ENCODE data around the gene GASK1A. TPM values are rescaled to one million over a fixed set of nuclear protein-coding genes. Genes with fewer than 3 reads are reported as not detected.

GASK1A gene
- polyA plus RNA-seq, 1 donor, result 5.0 TPM

GRCh38 chr3:42999212-42999611, 20.1 kb downstream of the GASK1A start:
- no CpG with 5 or more reads among the region's 3 CpGs for WGBS (ENCODE audit: insufficient coverage, low lambda C conversion rate)
- no peak for DNase-seq
- Histone ChIP-seq H3K9me3 (ENCODE audit: control insufficient read depth, low read depth, low read length) (no peaks in the 10 kb centered on the region), H3K36me3 (ENCODE audit: control insufficient read depth, insufficient read depth, low read length) (no peaks in the 10 kb centered on the region), H3K27ac (ENCODE audit: low read length) (no peak overlapping the region), H3K4me3 (ENCODE audit: low read length) (no peak overlapping the region), H3K4me1 (ENCODE audit: control insufficient read depth, insufficient read depth, low read length) (no peaks in the 10 kb centered on the region), H3K27me3 (ENCODE audit: control insufficient read depth, insufficient read depth, low read length) (no peaks in the 10 kb centered on the region)

GRCh38 chr3:42999632-43000031, 20.5 kb downstream of the GASK1A start:
- no peak for DNase-seq

GRCh38 chr3:43000387-43000786, 21.3 kb downstream of the GASK1A start:
- H3K27me3 ChIP-seq (ENCODE audit: control insufficient read depth, insufficient read depth, low read length), result no peaks in the 10 kb centered on the region
- no peaks in the 10 kb centered on the region for H3K4me1 ChIP-seq (ENCODE audit: control insufficient read depth, insufficient read depth, low read length)
- no peak overlapping the region for H3K4me3 ChIP-seq (ENCODE audit: low read length)
- no peak for DNase-seq
- no peak overlapping the region for H3K27ac ChIP-seq (ENCODE audit: low read length)
- H3K9me3 ChIP-seq (ENCODE audit: control insufficient read depth, low read depth, low read length), result no peaks in the 10 kb centered on the region
- H3K36me3 ChIP-seq (ENCODE audit: control insufficient read depth, insufficient read depth, low read length), result no peaks in the 10 kb centered on the region
- WGBS (ENCODE audit: insufficient coverage, low lambda C conversion rate), result 90% methylated on average over 2 of the region's 4 CpGs

More at GRCh38 chr3:42999632-43000031, 20.5 kb downstream of the GASK1A start:
- Histone ChIP-seq H3K9me3 (ENCODE audit: control insufficient read depth, low read depth, low read length) (no peaks in the 10 kb centered on the region), H3K27me3 (ENCODE audit: control insufficient read depth, insufficient read depth, low read length) (no peaks in the 10 kb centered on the region), H3K27ac (ENCODE audit: low read length) (no peak overlapping the region), H3K4me3 (ENCODE audit: low read length) (no peak overlapping the region), H3K36me3 (ENCODE audit: control insufficient read depth, insufficient read depth, low read length) (no peaks in the 10 kb centered on the region), H3K4me1 (ENCODE audit: control insufficient read depth, insufficient read depth, low read length) (no peaks in the 10 kb centered on the region)
- 100% methylated on average over 1 of the region's 4 CpGs for WGBS (ENCODE audit: insufficient coverage, low lambda C conversion rate)

DNA sequence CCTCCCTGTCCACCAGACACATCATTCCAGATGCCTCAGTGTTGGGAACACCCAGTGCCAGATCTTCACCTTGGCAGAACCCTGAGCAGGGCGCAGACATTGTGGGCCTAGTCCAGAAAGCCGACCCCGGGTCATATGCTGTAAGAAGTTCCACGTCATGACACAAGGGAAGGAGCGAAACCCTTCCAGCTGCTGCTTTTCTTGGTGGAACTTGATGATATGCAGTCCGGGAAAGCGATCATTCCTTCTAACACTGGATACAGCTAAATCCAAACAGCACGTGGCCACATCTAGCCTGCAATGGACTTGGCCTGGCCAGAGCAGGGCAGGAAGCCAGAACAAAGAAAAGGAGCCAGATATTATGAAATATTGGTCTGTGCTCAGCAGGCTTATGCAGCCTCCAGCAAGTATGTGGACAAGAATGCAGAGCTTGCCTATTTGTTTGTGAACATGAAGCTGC, 22.0 kb downstream of the GASK1A start:
- Histone ChIP-seq H3K4me3 (ENCODE audit: low read length) (no peak overlapping the region), H3K36me3 (ENCODE audit: control insufficient read depth, insufficient read depth, low read length) (no peaks in the 10 kb centered on the region), H3K27ac (ENCODE audit: low read length) (peak overlapping the region; percentile 24), H3K27me3 (ENCODE audit: control insufficient read depth, insufficient read depth, low read length) (no peaks in the 10 kb centered on the region), H3K9me3 (ENCODE audit: control insufficient read depth, low read depth, low read length) (no peaks in the 10 kb centered on the region), H3K4me1 (ENCODE audit: control insufficient read depth, insufficient read depth, low read length) (no peaks in the 10 kb centered on the region)
- DNase-seq, result peak; percentile 66 to 68
- WGBS (ENCODE audit: insufficient coverage, low lambda C conversion rate), result no CpG with 5 or more reads among the region's 8 CpGs

- no peaks in the 10 kb centered on the region for H3K9me3 ChIP-seq (ENCODE audit: control insufficient read depth, low read depth, low read length)
- no peaks in the 10 kb centered on the region for H3K27me3 ChIP-seq (ENCODE audit: control insufficient read depth, insufficient read depth, low read length)
- no peak overlapping the region for H3K4me3 ChIP-seq (ENCODE audit: low read length)
- H3K4me1 ChIP-seq (ENCODE audit: control insufficient read depth, insufficient read depth, low read length), result no peaks in the 10 kb centered on the region
- WGBS (ENCODE audit: insufficient coverage, low lambda C conversion rate), result 100% methylated on average over 1 of the region's 5 CpGs
- DNase-seq, result no peak
- H3K36me3 ChIP-seq (ENCODE audit: control insufficient read depth, insufficient read depth, low read length), result no peaks in the 10 kb centered on the region
- no peak overlapping the region for H3K27ac ChIP-seq (ENCODE audit: low read length)
These were observed 22.5 kb downstream of the GASK1A start for GRCh38 chr3:43001556-43002121.

GRCh38 chr3:43004282-43004681, 25.2 kb downstream of the GASK1A start:
- WGBS (ENCODE audit: insufficient coverage, low lambda C conversion rate), result 88% methylated on average over 3 of the region's 4 CpGs
- H3K4me1 ChIP-seq (ENCODE audit: control insufficient read depth, insufficient read depth, low read length), result no peaks in the 10 kb centered on the region
- no peak for DNase-seq
- no peak overlapping the region for H3K27ac ChIP-seq (ENCODE audit: low read length)
- H3K9me3 ChIP-seq (ENCODE audit: control insufficient read depth, low read depth, low read length), result no peaks in the 10 kb centered on the region
- no peaks in the 10 kb centered on the region for H3K27me3 ChIP-seq (ENCODE audit: control insufficient read depth, insufficient read depth, low read length)
- no peak overlapping the region for H3K4me3 ChIP-seq (ENCODE audit: low read length)
- no peaks in the 10 kb centered on the region for H3K36me3 ChIP-seq (ENCODE audit: control insufficient read depth, insufficient read depth, low read length)

DNA sequence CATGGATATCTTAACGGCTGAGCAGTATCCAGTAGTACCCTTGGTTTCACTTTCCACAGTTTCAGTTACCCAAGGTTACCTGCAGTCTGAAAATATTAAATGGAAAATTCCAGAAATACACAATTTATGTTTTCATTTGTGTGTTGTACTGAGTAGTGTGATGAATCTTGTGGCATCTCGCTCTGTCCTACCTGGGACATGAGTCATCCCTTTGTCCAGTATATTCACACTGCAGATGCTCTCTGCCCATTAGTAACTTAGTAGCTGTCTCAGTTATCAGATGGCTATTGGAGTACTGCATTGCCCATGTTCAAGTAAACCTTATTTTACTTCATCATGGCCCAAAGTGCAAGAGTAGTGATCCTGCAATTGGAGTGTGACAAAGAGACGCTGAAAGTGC, 26.1 kb downstream of the GASK1A start:
- no peaks in the 10 kb centered on the region for H3K36me3 ChIP-seq (ENCODE audit: control insufficient read depth, insufficient read depth, low read length)
- DNase-seq, result no peak
- WGBS (ENCODE audit: insufficient coverage, low lambda C conversion rate), result 100% methylated on average over 1 of the region's 3 CpGs
- no peaks in the 10 kb centered on the region for H3K9me3 ChIP-seq (ENCODE audit: control insufficient read depth, low read depth, low read length)
- no peak overlapping the region for H3K27ac ChIP-seq (ENCODE audit: low read length)
- no peak overlapping the region for H3K4me3 ChIP-seq (ENCODE audit: low read length)
- no peaks in the 10 kb centered on the region for H3K4me1 ChIP-seq (ENCODE audit: control insufficient read depth, insufficient read depth, low read length)
- H3K27me3 ChIP-seq (ENCODE audit: control insufficient read depth, insufficient read depth, low read length), result no peaks in the 10 kb centered on the region

- H3K27ac ChIP-seq (ENCODE audit: low read length), result no peak overlapping the region
- H3K9me3 ChIP-seq (ENCODE audit: control insufficient read depth, low read depth, low read length), result no peaks in the 10 kb centered on the region
- H3K4me1 ChIP-seq (ENCODE audit: control insufficient read depth, insufficient read depth, low read length), result no peaks in the 10 kb centered on the region
- no peak for DNase-seq
- no peaks in the 10 kb centered on the region for H3K36me3 ChIP-seq (ENCODE audit: control insufficient read depth, insufficient read depth, low read length)
- no CpG with 5 or more reads among the region's 4 CpGs for WGBS (ENCODE audit: insufficient coverage, low lambda C conversion rate)
- no peaks in the 10 kb centered on the region for H3K27me3 ChIP-seq (ENCODE audit: control insufficient read depth, insufficient read depth, low read length)
- no peak overlapping the region for H3K4me3 ChIP-seq (ENCODE audit: low read length)
These were observed 26.9 kb downstream of the GASK1A start for GRCh38 chr3:43005981-43006380.

DNA sequence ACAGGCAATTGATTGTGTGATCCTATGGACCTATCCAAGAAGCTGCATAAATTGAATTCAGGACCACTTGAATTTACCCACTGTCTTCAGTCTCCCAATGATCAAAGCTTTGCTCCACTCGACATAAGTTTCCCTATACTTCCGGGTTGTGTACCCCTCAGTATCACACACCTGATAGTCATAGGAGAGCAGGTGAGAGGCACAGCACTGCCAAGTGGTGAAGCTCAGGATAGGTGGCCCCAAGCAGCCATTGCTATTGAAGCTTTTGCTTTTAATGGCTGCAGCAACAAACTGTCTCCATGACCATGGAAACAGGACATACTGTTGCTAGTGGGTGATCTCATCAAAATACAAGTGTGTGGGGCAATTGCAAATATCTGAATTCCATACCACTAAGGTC, 27.7 kb downstream of the GASK1A start:
- no peak for DNase-seq
- H3K4me1 ChIP-seq (ENCODE audit: control insufficient read depth, insufficient read depth, low read length), result no peaks in the 10 kb centered on the region
- no peak overlapping the region for H3K27ac ChIP-seq (ENCODE audit: low read length)
- no CpG with 5 or more reads among the region's 2 CpGs for WGBS (ENCODE audit: insufficient coverage, low lambda C conversion rate)
- no peaks in the 10 kb centered on the region for H3K36me3 ChIP-seq (ENCODE audit: control insufficient read depth, insufficient read depth, low read length)
- no peaks in the 10 kb centered on the region for H3K9me3 ChIP-seq (ENCODE audit: control insufficient read depth, low read depth, low read length)
- H3K27me3 ChIP-seq (ENCODE audit: control insufficient read depth, insufficient read depth, low read length), result no peaks in the 10 kb centered on the region
- no peak overlapping the region for H3K4me3 ChIP-seq (ENCODE audit: low read length)

GRCh38 chr3:43009547-43009946, 30.4 kb downstream of the GASK1A start:
- WGBS (ENCODE audit: insufficient coverage, low lambda C conversion rate), result 80% methylated on average over 1 of the region's 3 CpGs
- Histone ChIP-seq H3K9me3 (ENCODE audit: control insufficient read depth, low read depth, low read length) (no peaks in the 10 kb centered on the region), H3K4me3 (ENCODE audit: low read length) (no peak overlapping the region), H3K27ac (ENCODE audit: low read length) (no peak overlapping the region), H3K36me3 (ENCODE audit: control insufficient read depth, insufficient read depth, low read length) (no peaks in the 10 kb centered on the region), H3K4me1 (ENCODE audit: control insufficient read depth, insufficient read depth, low read length) (no peaks in the 10 kb centered on the region), H3K27me3 (ENCODE audit: control insufficient read depth, insufficient read depth, low read length) (no peaks in the 10 kb centered on the region)
- no peak for DNase-seq

GRCh38 chr3:43010638-43011037, 31.5 kb downstream of the GASK1A start:
- no peak for DNase-seq
- H3K9me3 ChIP-seq (ENCODE audit: control insufficient read depth, low read depth, low read length), result no peaks in the 10 kb centered on the region
- H3K4me1 ChIP-seq (ENCODE audit: control insufficient read depth, insufficient read depth, low read length), result no peaks in the 10 kb centered on the region
- no peaks in the 10 kb centered on the region for H3K27me3 ChIP-seq (ENCODE audit: control insufficient read depth, insufficient read depth, low read length)
- H3K27ac ChIP-seq (ENCODE audit: low read length), result no peak overlapping the region
- no peak overlapping the region for H3K4me3 ChIP-seq (ENCODE audit: low read length)
- no peaks in the 10 kb centered on the region for H3K36me3 ChIP-seq (ENCODE audit: control insufficient read depth, insufficient read depth, low read length)
